ENCODE measurements around the gene ADD1. TPM values are rescaled to one million over a fixed set of nuclear protein-coding genes. Genes with fewer than 3 reads are reported as not detected.

The ADD1 gene
- total RNA-seq, 2 experiments from 2014 or later, result 153 TPM

GRCh38 chr4:2804973-2805501 lies 38.6 kb upstream of the ADD1 start:
- no peak for ATAC-seq (ENCODE audit: poor library complexity)
- Histone ChIP-seq H3K9me3 (ENCODE audit: control insufficient read depth in 1 of 2, insufficient read depth in 1 of 2, low read length in 2 of 2) (no peaks in the 10 kb centered on the region), H3K36me3 (ENCODE audit: insufficient read depth, low read length) (no peaks in the 10 kb centered on the region), H3K27me3 (ENCODE audit: control insufficient read depth in 1 of 2, insufficient read depth in 2 of 2, low read length in 2 of 2) (no peaks in the 10 kb centered on the region), H3K27ac (ENCODE audit: low read depth in 1 of 2, low read length in 2 of 2) (no peak overlapping the region), H3K4me1 (ENCODE audit: insufficient read depth, low read length) (peaks cover 57% of the 10 kb centered on the region), H3K4me3 (ENCODE audit: low read length) (no peak overlapping the region)
- ChIA-PET CTCF (no interaction called here), POLR2A (no interaction called here)
- Mint-ChIP-seq H3K9me3 (no peaks in the 10 kb centered on the region), H3K27me3 (no peaks in the 10 kb centered on the region), H3K4me1 (ENCODE audit: low read depth) (peaks cover 10% of the 10 kb centered on the region), H3K4me3 (no peak overlapping the region), H3K36me3 (ENCODE audit: low read depth) (no peaks in the 10 kb centered on the region), H3K27ac (no peak overlapping the region)
- no peak for DNase-seq
- TF ChIP-seq CTCF (IDR thresholded peaks at IDR 0.05), result no peak
- intact Hi-C loops (cut with DNase I, micrococcal nuclease), result loop anchor here in 1 of 2 experiments (5.0 kb wide), 1 partner anchor 33 kb away; no protein-coding TSS in a partner anchor

DNA sequence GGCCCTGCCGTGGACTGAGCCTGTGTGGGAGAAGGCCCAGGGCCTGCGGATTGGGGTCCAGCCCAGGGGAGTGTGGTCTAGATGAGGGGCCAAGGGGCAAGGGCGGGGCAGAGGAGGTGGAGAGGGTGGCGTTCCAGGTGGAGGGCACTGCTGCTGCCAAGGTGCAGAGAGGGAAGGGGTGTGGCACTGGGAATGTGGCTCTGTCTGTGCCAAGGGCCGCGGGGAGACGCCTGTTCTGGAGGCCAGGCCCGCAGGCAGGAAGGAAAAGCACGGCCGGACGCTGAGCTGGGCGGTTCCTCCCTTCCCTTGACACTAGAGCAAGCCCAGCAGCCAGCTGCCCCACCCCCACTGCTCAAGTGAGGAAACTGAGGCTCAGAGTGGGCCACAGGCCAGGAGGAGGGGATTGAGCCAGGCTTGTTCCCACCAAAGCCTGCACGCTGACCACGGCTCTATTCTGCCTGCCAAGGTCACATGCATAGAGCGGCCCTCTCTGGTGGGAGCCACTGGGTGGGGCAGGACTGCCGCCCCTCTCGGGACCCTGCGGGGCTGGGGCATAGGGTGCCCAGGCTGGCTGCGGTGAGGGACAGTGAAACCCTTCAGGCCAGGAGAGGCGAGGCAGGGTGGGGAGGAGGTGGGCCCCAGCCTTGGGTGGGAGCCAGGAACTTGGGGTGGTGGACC lies 37.8 kb upstream of the ADD1 start:
- ChIA-PET CTCF (no interaction called here), POLR2A (no interaction called here)
- Histone ChIP-seq H3K4me3 (ENCODE audit: low read length) (no peak overlapping the region), H3K27ac (ENCODE audit: low read depth in 1 of 2, low read length in 2 of 2) (no peak overlapping the region), H3K4me1 (ENCODE audit: insufficient read depth, low read length) (peaks cover 57% of the 10 kb centered on the region), H3K9me3 (ENCODE audit: control insufficient read depth in 1 of 2, insufficient read depth in 1 of 2, low read length in 2 of 2) (no peaks in the 10 kb centered on the region), H3K27me3 (ENCODE audit: control insufficient read depth in 1 of 2, insufficient read depth in 2 of 2, low read length in 2 of 2) (no peaks in the 10 kb centered on the region), H3K36me3 (ENCODE audit: insufficient read depth, low read length) (no peaks in the 10 kb centered on the region)
- no peak overlapping the region for H3K27ac Mint-ChIP-seq
- ATAC-seq (ENCODE audit: poor library complexity), result no peak
- peaks cover 10% of the 10 kb centered on the region for H3K4me1 Mint-ChIP-seq (ENCODE audit: low read depth)
- no peak for DNase-seq
- H3K9me3 Mint-ChIP-seq, result no peaks in the 10 kb centered on the region
- no peaks in the 10 kb centered on the region for H3K27me3 Mint-ChIP-seq
- no peak overlapping the region for H3K4me3 Mint-ChIP-seq
- TF ChIP-seq CTCF (IDR thresholded peaks at IDR 0.05), result no peak
- intact Hi-C loops (cut with DNase I, micrococcal nuclease), result loop anchor here in 1 of 2 experiments (5.0 kb wide), 1 partner anchor 34 kb away; no protein-coding TSS in a partner anchor
- no peaks in the 10 kb centered on the region for H3K36me3 Mint-ChIP-seq (ENCODE audit: low read depth)

DNA sequence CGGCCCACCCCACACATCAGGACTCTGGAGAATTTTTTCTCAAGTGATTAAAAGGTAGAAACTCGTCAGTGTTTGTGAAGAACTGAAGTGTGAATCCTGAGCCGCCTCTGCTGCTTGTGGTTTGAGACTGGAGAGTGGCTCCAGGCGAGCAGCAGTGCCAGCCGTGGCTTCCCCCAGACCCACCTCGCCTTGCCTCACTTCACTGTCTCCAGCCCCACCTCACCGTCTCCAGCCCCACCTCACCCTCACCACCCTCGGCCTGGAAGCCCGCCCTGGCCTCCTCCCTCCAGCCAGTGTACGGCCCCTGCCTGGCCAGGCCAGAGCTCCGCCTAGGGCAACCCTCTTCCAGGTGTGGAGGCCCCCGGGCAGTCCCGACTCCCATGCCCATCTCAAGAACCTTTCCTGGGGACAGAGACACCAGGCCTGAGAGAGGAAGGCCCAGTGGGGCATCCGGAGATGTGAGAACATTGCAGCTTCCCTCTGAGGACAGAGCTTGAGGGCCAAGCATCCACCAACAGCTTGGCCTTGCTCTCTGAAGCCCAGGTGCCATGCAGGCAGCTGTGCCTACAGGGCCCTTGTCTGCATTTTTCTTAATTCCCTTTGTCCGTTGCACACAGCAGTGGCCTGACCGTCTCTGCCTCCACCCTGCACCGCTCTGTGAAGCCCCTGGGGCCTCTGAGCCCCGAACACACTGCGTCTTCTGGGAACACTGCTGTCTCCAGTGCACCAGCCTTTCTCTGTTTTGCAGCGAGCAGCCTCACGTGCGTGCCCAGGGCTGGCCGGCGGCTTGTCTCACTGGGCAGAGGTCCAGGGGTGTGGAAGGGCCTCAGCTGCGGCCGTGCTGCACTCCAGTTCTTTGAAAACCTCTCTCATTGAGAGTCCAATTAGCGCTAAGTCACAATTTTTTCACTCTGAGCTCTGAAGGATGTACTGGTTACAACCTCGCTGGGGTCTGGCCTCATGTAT lies 37.0 kb upstream of the ADD1 start:
- no peak for TF ChIP-seq CTCF (IDR thresholded peaks at IDR 0.05)
- DNase-seq, result no peak
- no peak overlapping the region for H3K27ac ChIP-seq (ENCODE audit: low read depth in 1 of 2, low read length in 2 of 2)
- no peak overlapping the region for H3K4me3 ChIP-seq (ENCODE audit: low read length)
- Mint-ChIP-seq H3K27ac (no peak overlapping the region), H3K27me3 (no peaks in the 10 kb centered on the region), H3K9me3 (no peaks in the 10 kb centered on the region), H3K36me3 (ENCODE audit: low read depth) (peaks cover under 1% of the 10 kb centered on the region), H3K4me3 (no peak overlapping the region), H3K4me1 (ENCODE audit: low read depth) (peaks cover 10% of the 10 kb centered on the region)
- intact Hi-C loops (cut with DNase I, micrococcal nuclease), result loop anchor here in 1 of 2 experiments (5.0 kb wide), 1 partner anchor 34 kb away; no protein-coding TSS in a partner anchor
- no peaks in the 10 kb centered on the region for H3K27me3 ChIP-seq (ENCODE audit: control insufficient read depth in 1 of 2, insufficient read depth in 2 of 2, low read length in 2 of 2)
- ChIA-PET POLR2A (no interaction called here), CTCF (no interaction called here)
- H3K4me1 ChIP-seq (ENCODE audit: insufficient read depth, low read length), result peaks cover 57% of the 10 kb centered on the region
- H3K9me3 ChIP-seq (ENCODE audit: control insufficient read depth in 1 of 2, insufficient read depth in 1 of 2, low read length in 2 of 2), result no peaks in the 10 kb centered on the region
- no peak for ATAC-seq (ENCODE audit: poor library complexity)
- no peaks in the 10 kb centered on the region for H3K36me3 ChIP-seq (ENCODE audit: insufficient read depth, low read length)

Data from CD4-positive, alpha-beta T cell (primary cell).